Neuron (in vitro differentiated cells): ENCODE results near the gene RTN4R.

Experiments used
- H2AFZ ChIP-seq: one replicate; pipeline ENCODE4 v1.6.1; 2013; ENCODE audit warnings: low read depth, mild to moderate bottlenecking, inconsistent platforms, low read length, moderate library complexity
- H3K27me3 ChIP-seq: one replicate; pipeline ENCODE4 v1.6.1; 2013; ENCODE audit warnings: low read length; ENCODE audit not compliant: insufficient read depth
- H3K36me3 ChIP-seq: one replicate; pipeline ENCODE4 v1.6.1; 2013; ENCODE audit warnings: low read length; ENCODE audit not compliant: insufficient read depth
- H3K4me1 ChIP-seq: one replicate; pipeline ENCODE4 v1.6.1; 2013; ENCODE audit warnings: low read length; ENCODE audit not compliant: insufficient read depth
- H3K4me3 ChIP-seq: 2 replicates; pipeline ENCODE4 v1.5.1; 2013; ENCODE audit warnings: mild to moderate bottlenecking, low read length, moderate library complexity
- H3K9me3 ChIP-seq: one replicate; pipeline ENCODE4 v1.6.1; 2013; ENCODE audit warnings: low read length

Gene RTN4R

GRCh38 chr22:20229916-20230775 lies 38.0 kb downstream of the RTN4R start:
- Histone ChIP-seq H3K4me1 (no peaks in the 10 kb centered on the region), H3K4me3 (no peak overlapping the region), H3K27me3 (peaks cover 28% of the 10 kb centered on the region), H3K9me3 (no peaks in the 10 kb centered on the region), H2AFZ (no peak overlapping the region), H3K36me3 (no peaks in the 10 kb centered on the region)

- Histone ChIP-seq H3K9me3 (no peaks in the 10 kb centered on the region), H3K36me3 (no peaks in the 10 kb centered on the region), H3K27me3 (peaks cover 28% of the 10 kb centered on the region), H3K4me1 (no peaks in the 10 kb centered on the region), H3K4me3 (no peak overlapping the region), H2AFZ (no peak overlapping the region)
Observed at GRCh38 chr22:20228939-20229272, 39.2 kb downstream of the RTN4R start.

DNA sequence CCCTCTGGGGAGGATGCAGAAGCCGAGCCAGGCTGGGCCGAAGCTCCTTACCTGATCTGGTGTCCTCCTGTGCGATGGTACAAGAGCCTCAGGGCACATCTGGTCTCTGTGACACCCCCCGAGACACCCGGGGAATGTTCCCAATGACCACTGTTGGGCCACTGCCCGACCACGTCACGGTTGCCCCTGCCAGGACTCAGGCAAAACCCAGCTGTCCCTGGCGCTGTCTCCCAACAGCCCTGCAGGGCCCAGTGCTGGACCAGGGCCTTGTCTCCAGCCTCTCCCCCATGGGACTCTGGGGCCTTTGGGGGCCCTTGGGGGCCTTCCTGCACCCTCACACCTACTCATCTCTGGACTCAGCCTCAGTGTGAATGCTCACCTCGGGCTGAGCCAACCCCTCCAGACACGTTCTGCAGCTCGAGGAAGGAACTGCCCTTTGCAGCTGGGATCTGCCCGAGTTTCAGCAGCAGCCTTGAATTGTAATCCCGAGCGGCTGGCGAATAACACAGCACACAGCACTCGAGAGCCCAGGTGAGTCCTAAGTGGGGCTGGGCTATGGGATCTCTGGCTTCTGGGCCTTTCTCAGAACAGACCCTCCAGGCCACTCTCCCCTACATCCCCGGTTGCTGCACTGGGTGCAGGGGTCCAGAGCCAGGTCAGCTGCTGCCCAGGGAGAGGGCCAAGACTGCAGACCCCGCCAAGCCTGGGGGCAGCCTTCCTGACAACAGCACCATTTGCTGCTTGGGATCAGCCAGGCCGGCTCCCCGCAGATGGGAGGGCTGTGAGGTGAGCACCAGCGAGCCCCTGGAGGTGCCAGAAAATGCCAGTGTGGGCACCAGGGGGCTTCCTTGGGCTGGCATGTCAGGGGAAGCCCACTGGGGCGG lies 39.8 kb downstream of the RTN4R start:
- Histone ChIP-seq H3K36me3 (no peaks in the 10 kb centered on the region), H3K4me3 (no peak overlapping the region), H3K9me3 (no peaks in the 10 kb centered on the region), H3K27me3 (peaks cover 28% of the 10 kb centered on the region), H2AFZ (no peak overlapping the region), H3K4me1 (no peaks in the 10 kb centered on the region)

DNA sequence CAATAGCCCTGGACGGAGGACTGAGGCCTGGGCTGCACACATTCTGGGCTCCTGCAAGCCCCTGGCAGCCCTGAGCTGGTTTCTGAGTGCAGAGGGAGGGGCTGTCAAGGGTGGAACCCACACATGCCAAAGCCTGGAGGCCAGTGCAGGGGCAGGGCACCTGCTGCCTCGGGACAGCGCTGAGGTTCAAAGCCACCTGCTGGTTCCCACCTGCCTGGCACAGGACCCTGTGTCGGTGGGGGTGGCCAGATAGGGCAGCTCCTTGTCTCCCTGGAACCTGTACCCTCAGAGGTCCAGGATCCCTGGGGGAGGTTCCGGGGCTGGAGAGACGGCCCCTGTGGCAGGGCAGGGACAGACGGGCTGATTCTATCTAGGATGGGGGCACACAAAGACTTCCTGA lies 40.8 kb downstream of the RTN4R start:
- H3K4me3 ChIP-seq: no peak overlapping the region
- peaks cover 22% of the 10 kb centered on the region for H3K27me3 ChIP-seq
- H3K9me3 ChIP-seq: no peaks in the 10 kb centered on the region

DNA sequence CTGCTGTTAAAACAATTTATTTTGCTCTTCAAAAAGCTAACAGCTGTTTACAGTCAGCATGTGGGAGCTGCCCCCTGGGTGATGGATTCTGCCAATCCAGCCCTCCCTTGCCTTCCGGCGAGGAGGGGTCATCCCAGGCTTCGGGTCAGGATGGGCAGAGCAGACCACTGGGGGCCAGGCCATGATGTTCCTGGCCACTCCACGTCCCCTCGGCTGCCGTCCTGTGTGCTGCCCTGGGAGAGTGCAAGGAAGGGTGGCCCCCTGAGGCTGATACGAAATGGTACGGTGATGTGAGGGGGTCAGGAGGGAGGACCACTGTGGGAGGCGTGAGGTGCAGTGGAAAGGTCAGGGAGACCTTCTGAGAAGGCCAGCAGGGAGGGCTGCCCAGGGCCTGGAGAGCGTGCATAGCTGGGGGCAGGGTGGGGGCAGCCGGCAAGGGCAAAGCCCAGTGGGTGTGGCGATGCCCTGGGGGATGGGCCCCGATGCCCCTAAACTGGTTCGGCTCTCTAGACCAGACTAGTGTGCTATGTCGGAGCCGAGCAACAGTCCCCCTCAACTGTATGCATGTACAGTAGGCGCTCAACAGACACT lies 41.3 kb downstream of the RTN4R start:
- no peaks in the 10 kb centered on the region for H3K36me3 ChIP-seq
- no peak overlapping the region for H3K4me3 ChIP-seq
- H2AFZ ChIP-seq: no peak overlapping the region
- peaks cover 7% of the 10 kb centered on the region for H3K4me1 ChIP-seq
- H3K9me3 ChIP-seq: no peaks in the 10 kb centered on the region
- peaks cover 20% of the 10 kb centered on the region for H3K27me3 ChIP-seq

More for the DNA sequence above, 40.8 kb downstream of the RTN4R start:
- no peaks in the 10 kb centered on the region for H3K36me3 ChIP-seq
- H2AFZ ChIP-seq: no peak overlapping the region
- peaks cover 4% of the 10 kb centered on the region for H3K4me1 ChIP-seq

GRCh38 chr22:20226077-20226716 lies 41.9 kb downstream of the RTN4R start:
- H2AFZ ChIP-seq: no peak overlapping the region
- H3K9me3 ChIP-seq: no peaks in the 10 kb centered on the region
- H3K27me3 ChIP-seq: peaks cover 15% of the 10 kb centered on the region
- H3K4me1 ChIP-seq: peaks cover 11% of the 10 kb centered on the region
- no peak overlapping the region for H3K4me3 ChIP-seq
- no peaks in the 10 kb centered on the region for H3K36me3 ChIP-seq

DNA sequence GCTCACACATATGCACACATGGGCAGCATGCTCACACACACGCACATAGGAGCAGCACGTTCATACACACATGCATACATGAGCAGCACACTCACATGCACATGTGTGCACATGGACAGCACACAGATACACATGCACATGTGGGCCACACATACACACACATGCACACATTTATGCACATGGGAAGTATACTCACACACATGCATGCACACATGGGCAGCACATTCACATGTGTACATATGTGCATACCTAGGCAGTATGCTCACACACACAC lies 42.5 kb downstream of the RTN4R start:
- H3K4me1 ChIP-seq: peaks cover 11% of the 10 kb centered on the region
- H3K4me3 ChIP-seq: no peak overlapping the region
- H2AFZ ChIP-seq: no peak overlapping the region
- H3K9me3 ChIP-seq: no peaks in the 10 kb centered on the region
- peaks cover 10% of the 10 kb centered on the region for H3K27me3 ChIP-seq
- no peaks in the 10 kb centered on the region for H3K36me3 ChIP-seq

DNA sequence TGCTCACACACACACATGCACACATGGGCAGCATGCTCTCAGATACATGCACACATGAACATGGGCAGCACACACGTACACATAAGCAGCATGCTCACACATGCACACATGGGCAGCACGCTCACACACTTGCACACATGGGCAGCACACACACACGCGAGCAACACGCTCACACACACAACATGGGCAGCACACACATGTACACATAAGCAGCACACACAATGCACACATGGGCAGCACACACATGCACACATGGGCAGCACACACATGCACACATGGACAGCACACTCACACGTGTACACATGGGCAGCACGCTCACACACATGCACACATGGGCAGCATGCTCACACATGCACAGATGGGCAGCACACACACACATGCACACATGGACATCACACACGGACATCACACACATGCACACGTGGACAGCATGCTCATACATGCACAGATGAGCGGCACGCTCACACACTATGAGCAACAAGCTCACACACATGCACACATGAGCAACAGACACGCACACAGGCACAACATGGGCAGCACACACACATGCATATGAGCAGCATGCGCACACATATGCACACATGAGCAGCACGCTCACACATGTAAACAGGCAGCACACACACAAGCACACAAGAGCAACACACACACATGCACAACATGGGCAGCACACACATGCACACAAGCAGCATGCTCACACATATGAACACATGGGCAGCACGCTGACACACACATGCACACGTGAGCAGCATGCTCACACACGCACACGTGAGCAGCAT lies 43.0 kb downstream of the RTN4R start:
- Histone ChIP-seq H3K36me3 (no peaks in the 10 kb centered on the region), H2AFZ (no peak overlapping the region), H3K4me1 (peaks cover 11% of the 10 kb centered on the region), H3K9me3 (no peaks in the 10 kb centered on the region), H3K27me3 (peaks cover 5% of the 10 kb centered on the region), H3K4me3 (no peak overlapping the region)

- H3K4me3 ChIP-seq: no peak overlapping the region
- no peaks in the 10 kb centered on the region for H3K9me3 ChIP-seq
- H3K27me3 ChIP-seq: peaks cover 5% of the 10 kb centered on the region
- H3K4me1 ChIP-seq: peaks cover 11% of the 10 kb centered on the region
- no peak overlapping the region for H2AFZ ChIP-seq
- no peaks in the 10 kb centered on the region for H3K36me3 ChIP-seq
Observed at GRCh38 chr22:20224256-20224626, 43.9 kb downstream of the RTN4R start.

DNA sequence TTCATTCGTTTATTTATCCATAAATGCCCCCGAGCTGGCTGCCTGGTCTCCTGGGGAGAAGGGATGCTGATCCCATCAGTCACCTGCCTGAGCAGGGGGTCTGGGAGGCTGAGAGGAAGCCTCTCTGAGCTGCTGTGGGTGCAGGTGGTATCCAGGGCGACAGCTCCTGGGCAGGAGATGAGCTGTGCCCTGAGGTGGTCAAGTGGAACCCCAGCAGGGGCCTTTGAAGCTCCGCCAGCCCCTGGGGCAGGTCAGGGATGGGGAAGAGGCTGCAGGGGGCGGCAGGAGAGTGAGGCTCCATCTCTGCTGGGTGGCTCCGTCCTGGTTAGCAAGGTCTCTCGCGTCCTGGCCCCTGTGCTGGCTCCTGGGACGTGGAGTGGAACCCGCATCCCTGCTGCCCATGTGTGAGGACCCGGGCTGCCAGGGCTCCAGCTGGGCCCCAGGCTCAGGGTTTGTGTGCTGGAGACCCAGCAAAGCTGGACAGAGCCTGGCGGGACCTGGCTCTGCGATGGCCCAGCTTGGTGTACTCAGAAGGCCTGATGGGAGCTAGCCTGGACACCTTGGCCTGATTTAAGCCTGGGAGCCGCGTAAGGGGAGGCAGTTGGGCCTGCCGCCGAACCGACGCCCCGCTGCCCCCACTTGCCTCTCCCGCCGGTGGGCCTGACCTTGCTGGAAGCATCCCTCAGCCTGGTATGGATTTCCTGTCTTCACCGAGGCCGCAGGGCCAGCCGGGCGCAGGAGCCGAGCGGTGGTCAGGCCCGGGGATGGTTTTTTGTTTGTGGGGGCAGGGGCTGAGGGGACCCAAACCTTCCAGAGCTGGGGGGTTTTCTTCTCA lies 44.5 kb downstream of the RTN4R start:
- Histone ChIP-seq H3K9me3 (no peaks in the 10 kb centered on the region), H2AFZ (no peak overlapping the region), H3K4me1 (peaks cover 11% of the 10 kb centered on the region), H3K4me3 (no peak overlapping the region), H3K27me3 (peaks cover 5% of the 10 kb centered on the region), H3K36me3 (no peaks in the 10 kb centered on the region)

DNA sequence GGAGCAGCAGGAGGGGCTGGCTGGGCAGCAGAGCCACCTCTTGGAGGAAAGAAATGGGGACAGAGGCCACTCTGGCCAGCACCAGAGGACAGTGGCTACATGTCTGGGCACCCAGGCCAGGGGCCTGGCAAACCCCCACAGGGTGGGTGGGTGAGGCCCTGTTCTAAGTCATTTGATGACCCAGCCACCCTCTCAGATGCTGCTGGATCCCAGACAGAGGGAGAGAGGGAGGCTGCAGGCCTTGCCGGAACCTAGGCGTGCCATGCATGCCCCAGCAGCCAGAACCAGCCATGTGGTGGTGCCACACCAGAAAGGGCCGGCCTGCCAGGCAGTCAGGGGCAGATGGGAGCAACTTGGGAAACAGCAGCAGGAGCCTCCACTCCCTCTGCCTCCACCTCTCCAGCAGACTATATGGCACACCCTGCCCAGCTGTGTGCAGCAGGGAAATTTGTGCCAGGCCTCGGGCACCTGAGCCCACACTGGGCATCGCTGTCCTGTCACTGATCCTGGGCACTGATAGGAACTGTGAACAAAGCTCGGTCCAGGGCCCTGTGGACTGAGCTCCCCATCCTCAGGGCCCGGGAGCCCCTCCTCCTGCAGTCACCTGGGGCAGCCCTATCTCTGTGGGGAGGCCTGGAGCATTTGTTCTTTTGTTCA lies 45.2 kb downstream of the RTN4R start:
- peaks cover 18% of the 10 kb centered on the region for H3K4me1 ChIP-seq

More for the DNA sequence above, 45.2 kb downstream of the RTN4R start:
- Histone ChIP-seq H2AFZ (no peak overlapping the region), H3K36me3 (no peaks in the 10 kb centered on the region), H3K27me3 (peaks cover under 1% of the 10 kb centered on the region), H3K4me3 (no peak overlapping the region), H3K9me3 (no peaks in the 10 kb centered on the region)
